K562 (cell line): ENCODE measurements around the gene MUC5AC. TPM values are rescaled to one million over a fixed set of nuclear protein-coding genes. Genes with fewer than 3 reads are reported as not detected.

Source experiments
- ATAC-seq: fragments of 200-7000 bp; cut with Tn5 transposase; 3 replicates; pipeline ENCODE4 v1.9.1; 2020; ENCODE audit warnings: moderate library complexity
- BruUV-seq: library from RNA; stranded (reverse); fragments of 400-500 nt; replicated peaks from 2 replicates; lab custom pipeline; 2021; lab: Mats Ljungman, UMichigan
- CTCF ChIA-PET: fragments of 300-600 bp; formaldehyde crosslinking; extraction: SDS; loops from one replicate; lab custom pipeline; 2021; ENCODE audit warnings: low intra/inter-chr PET ratio; lab: Yijun Ruan, JAX
- POLR2A ChIA-PET: fragments of 300-600, 350-650 bp; sonication (Branson Sonifier 250); formaldehyde crosslinking; extraction: SDS; loops from one replicate; lab custom pipeline; 2021; ENCODE audit warnings: antibody characterized with exemption, inconsistent platforms; lab: Yijun Ruan, JAX
- DNase-seq, 4 experiments: peaks; one replicate each; pipeline versions ENCODE4 v3.0.0 to v3.0.0-alpha.2; 2011 to 2018; ENCODE audit warnings: low spot score in 3 of 4, mixed read lengths in 3 of 4; ENCODE audit errors: extremely low read depth in 1 of 4
- FAIRE-seq: peaks from 2 replicates; lab custom pipeline; 2011; peaks lifted over from hg19 to GRCh38; lab: Jason Lieb, UNC
- H2AFZ ChIP-seq: 2 replicates; pipeline ENCODE4 v1.6.0; 2011; ENCODE audit warnings: low read depth, low read length, control low read depth, inconsistent platforms
- H3K27ac ChIP-seq: fragments of 200-600 bp; 3 replicates; pipeline ENCODE4 v1.8.0; 2011; ENCODE audit warnings: low read depth, mild to moderate bottlenecking, control low read depth, inconsistent platforms, low read length, moderate library complexity, mixed read lengths; ENCODE audit errors: extremely low read depth
- H3K27me3 ChIP-seq, 2 experiments: fragments of 300-600 bp in 1 of 2; 2 replicates in 1 of 2; 3 replicates in 1 of 2; pipeline versions ENCODE4 v1.6.0 to v1.8.0; 2011; ENCODE audit warnings: inconsistent platforms in 2 of 2, low read length in 2 of 2, mild to moderate bottlenecking in 1 of 2, mixed read lengths in 1 of 2, moderate library complexity in 1 of 2; ENCODE audit not compliant: control insufficient read depth in 2 of 2, insufficient read depth in 2 of 2
- H3K36me3 ChIP-seq: fragments of 300-600 bp; 3 replicates; pipeline ENCODE4 v1.8.0; 2011; ENCODE audit warnings: mild to moderate bottlenecking, low read length, inconsistent platforms; ENCODE audit not compliant: control insufficient read depth, insufficient read depth
- H3K4me1 ChIP-seq, 2 experiments: fragments of 200-600 bp in 1 of 2; replicated peaks in 1 of 2; 2 replicates in 1 of 2; 3 replicates in 1 of 2; pipeline versions ENCODE4 v1.5.1 to v1.8.0; 2011; ENCODE audit warnings: inconsistent platforms in 2 of 2, low read length in 2 of 2, mild to moderate bottlenecking in 1 of 2, mixed read lengths in 1 of 2, moderate library complexity in 1 of 2; ENCODE audit not compliant: control insufficient read depth in 2 of 2, insufficient read depth in 2 of 2
- H3K4me2 ChIP-seq: 2 replicates; pipeline ENCODE4 v1.6.1; 2011; ENCODE audit warnings: low read length, control low read depth, inconsistent platforms, mixed read lengths; ENCODE audit not compliant: insufficient read depth
- H3K4me3 ChIP-seq: fragments of 200-600 bp; sonication (generic), shearing (Covaris generic); 2 replicates; pipeline ENCODE4 v1.5.1; 2016; ENCODE audit warnings: control low read depth, inconsistent platforms
- H3K79me2 ChIP-seq: fragments of 200-600 bp; 3 replicates; pipeline ENCODE4 v1.8.0; 2011; ENCODE audit warnings: low read length, inconsistent platforms; ENCODE audit not compliant: control insufficient read depth, insufficient read depth
- H3K9ac ChIP-seq, 2 experiments: 2 replicates each; pipeline versions ENCODE4 v1.6.0 to v1.6.1; 2011; ENCODE audit warnings: low read depth in 2 of 2, low read length in 2 of 2, control low read depth in 1 of 2, inconsistent platforms in 1 of 2, mild to moderate bottlenecking in 1 of 2, mixed read lengths in 1 of 2; ENCODE audit not compliant: insufficient read depth in 1 of 2
- H3K9me1 ChIP-seq: one replicate; pipeline ENCODE4 v1.6.0; 2011; ENCODE audit warnings: inconsistent platforms, mild to moderate bottlenecking, low read length, moderate library complexity; ENCODE audit not compliant: control insufficient read depth, insufficient read depth
- H3K9me3 ChIP-seq: replicated peaks from 2 replicates; pipeline ENCODE4 v1.5.1; 2011; ENCODE audit warnings: low read depth, low read length, inconsistent platforms; ENCODE audit not compliant: control insufficient read depth, insufficient read depth
- H4K20me1 ChIP-seq: replicated peaks from 2 replicates; pipeline ENCODE4 v1.6.1; 2011; ENCODE audit warnings: low read length, inconsistent platforms, mixed read lengths; ENCODE audit not compliant: control insufficient read depth, insufficient read depth
- ELF1 ChIP-seq: fragments of 200-800 bp; sonication (Bioruptor generic); IDR thresholded peaks from 2 replicates; pipeline ENCODE4 v1.6.1; 2016; ENCODE audit warnings: missing genetic modification characterization, missing compliant biosample characterization
- ETV5 ChIP-seq: sonication (generic); formaldehyde crosslinking; IDR thresholded peaks from 2 replicates; pipeline ENCODE4 v1.4.0; 2020; ENCODE audit warnings: low read depth, mild to moderate bottlenecking, missing genetic modification reagents
- GATAD2B ChIP-seq: fragments of 450-650 bp; IDR thresholded peaks from 2 replicates; pipeline ENCODE4 v1.6.1; 2017; ENCODE audit warnings: mild to moderate bottlenecking, borderline replicate concordance
- HBP1 ChIP-seq: fragments of 450-650 bp; formaldehyde crosslinking; IDR thresholded peaks from 2 replicates; pipeline ENCODE4 v1.4.0; 2022; ENCODE audit warnings: missing genetic modification characterization
- HNRNPK ChIP-seq: fragments of 200-400 bp; formaldehyde crosslinking; IDR thresholded peaks from one replicate; pipeline ENCODE4 v1.6.1; 2018; ENCODE audit warnings: mild to moderate bottlenecking, low read depth, low read length; ENCODE audit not compliant: poor library complexity, severe bottlenecking
- HOMEZ ChIP-seq: fragments of 250-450 bp; sonication (Bioruptor Pico); IDR thresholded peaks from 2 replicates; pipeline ENCODE4 v1.4.0; 2020; ENCODE audit warnings: mild to moderate bottlenecking, moderate library complexity
- ID3 ChIP-seq, 2 experiments: fragments of 250-450 bp in 1 of 2; fragments of 450-650 bp in 1 of 2; sonication (Bioruptor Pico) in 1 of 2; IDR thresholded peaks; 2 replicates each; pipeline versions ENCODE4 v1.6.1 to v1.8.0; 2016 to 2021; ENCODE audit warnings: mild to moderate bottlenecking in 2 of 2, moderate library complexity in 2 of 2, missing compliant biosample characterization in 1 of 2, missing genetic modification characterization in 1 of 2
- MNT ChIP-seq, 2 experiments: fragments of 450-650 bp; conservative IDR thresholded peaks; 2 replicates each; pipeline ENCODE4 v1.6.1; 2017; ENCODE audit warnings: mild to moderate bottlenecking in 2 of 2, moderate library complexity in 2 of 2
- NR2F6 ChIP-seq: fragments of 450-650 bp; formaldehyde crosslinking; IDR thresholded peaks from 2 replicates; pipeline ENCODE4 v1.4.0; 2020; ENCODE audit warnings: mild to moderate bottlenecking
- SIN3B ChIP-seq: fragments of 450-650 bp; IDR thresholded peaks from 2 replicates; pipeline ENCODE4 v1.6.1; 2017; ENCODE audit warnings: low read depth, mild to moderate bottlenecking, moderate library complexity
- ZBTB1 ChIP-seq: sonication (generic); formaldehyde crosslinking; IDR thresholded peaks from 2 replicates; pipeline ENCODE4 v1.8.1; 2023; ENCODE audit warnings: missing genetic modification reagents, low read depth, mild to moderate bottlenecking, borderline replicate concordance
- ZC3H4 ChIP-seq: sonication (generic); formaldehyde crosslinking; IDR thresholded peaks from 2 replicates; pipeline ENCODE4 v1.9.0; 2021; ENCODE audit warnings: missing genetic modification reagents, borderline replicate concordance
- ZFP91 ChIP-seq: sonication (generic); formaldehyde crosslinking; IDR thresholded peaks from 2 replicates; pipeline ENCODE4 v1.8.0; 2022; ENCODE audit warnings: mild to moderate bottlenecking, missing genetic modification reagents
- ZFX ChIP-seq: sonication (generic); formaldehyde crosslinking; IDR thresholded peaks from 2 replicates; pipeline ENCODE4 v1.8.0; 2022; ENCODE audit warnings: mild to moderate bottlenecking, missing genetic modification reagents, moderate library complexity
- ZNF12 ChIP-seq: sonication (generic); formaldehyde crosslinking; IDR thresholded peaks from 2 replicates; pipeline ENCODE4 v1.4.0; 2020; ENCODE audit warnings: mild to moderate bottlenecking, missing genetic modification reagents
- ZNF274 ChIP-seq: IDR thresholded peaks from 2 replicates; pipeline ENCODE4 v1.6.1; 2011; ENCODE audit warnings: low read depth, mild to moderate bottlenecking, low read length, moderate library complexity, borderline replicate concordance
- WGBS: fragments of 100-300 bp; shearing (Covaris generic); methylation state at CpG from one replicate; pipeline ENCODE4 v1.1.6; 2016; ENCODE audit warnings: low coverage, mixed read lengths; ENCODE audit not compliant: insufficient coverage; ENCODE audit errors: missing lambda C conversion rate; 5-methylcytosine and 5-hydroxymethylcytosine counted together
- in situ Hi-C: fragments of 300-500 bp; cut with MboI; formaldehyde crosslinking; loops from 4 replicates; pipeline ENCODE4 v1.15.0; 2018; ENCODE audit warnings: inconsistent platforms, mixed read lengths
- intact Hi-C: fragments of 100-400 bp; cut with micrococcal nuclease; formaldehyde crosslinking; loops from 2 replicates; pipeline ENCODE4 v1.14.2; 2022
- polyA plus RNA-seq, 8 experiments: library from polyadenylated mRNA; depleted of rRNA in 4 of 8; stranded (reverse) in 5 of 8; unstranded in 3 of 8; fragments of >200 nt; fragmentation: Nextera tagmentation in 2 of 8; fragmentation: Illumina TruSeq in 1 of 8; extraction: Ambion mirVana in 2 of 8; extraction: Trizol in 1 of 8; gene quantifications; 2 replicates each; pipeline versions ENCODE4 v1.2.1 to v1.2.3, GENCODE V29; 2011 to 2014; ENCODE audit warnings: inconsistent platforms in 1 of 8, missing spikeins in 1 of 8
- total RNA-seq, 7 experiments: library from RNA; depleted of rRNA in 6 of 7; stranded (reverse); fragments of >200 nt in 6 of 7; fragmentation: Illumina TruSeq in 2 of 7; extraction: Trizol in 2 of 7; gene quantifications; 2 replicates each; pipeline versions ENCODE4 v1.2.1 to v1.2.3, GENCODE V29; 2011 to 2021; ENCODE audit warnings: low replicate concordance in 1 of 7

MUC5AC gene
- total and polyA plus RNA-seq, 9 of the 15 experiments (the other 6 are each of a cell fraction or from before 2014, with no cell fraction given): not detected

GRCh38 chr11:1179641-1180040 is 21.9 kb downstream of the MUC5AC start:
- H2AFZ ChIP-seq: no peak overlapping the region
- no peak for FAIRE-seq
- DNase-seq: no peak
- no peaks in the 10 kb centered on the region for H3K9me1 ChIP-seq
- no TSS peak for BruUV-seq
- H3K79me2 ChIP-seq: no peaks in the 10 kb centered on the region
- intact Hi-C loops: no loop called here
- H3K9me3 ChIP-seq: no peaks in the 10 kb centered on the region; the same call in 1 of the 2 replicates
- no peaks in the 10 kb centered on the region for H3K36me3 ChIP-seq
- ChIA-PET POLR2A (no interaction called here), CTCF (no interaction called here)
- WGBS: 2% methylated on average over 14 of the region's 17 CpGs
- H3K27ac ChIP-seq: no peak overlapping the region
- in situ Hi-C loops: no loop called here
- H3K9ac ChIP-seq: no peak overlapping the region; a peak in 1 of 4 replicates
- no peak for ATAC-seq
- no peak overlapping the region for H3K4me3 ChIP-seq
- no peak overlapping the region for H3K4me2 ChIP-seq
- no peaks in the 10 kb centered on the region for H4K20me1 ChIP-seq
- H3K4me1 ChIP-seq: peaks cover 0 to 18% of the 10 kb centered on the region in 2 experiments; a peak in 1 of 5 replicates
- peaks cover 0 to 22% of the 10 kb centered on the region in 2 experiments; a peak in 2 of 5 replicates for H3K27me3 ChIP-seq
- TF ChIP-seq ELF1 (tag) (no peak), SIN3B (no peak), ZNF12 (CRISPR knock-in tag) (no peak), ZNF274 (no peak), ZBTB1 (no peak), ZFP91 (no peak), GATAD2B (no peak), MNT (conservative IDR thresholded peaks at IDR 0.05) (no peak), ETV5 (no peak), ZFX (CRISPR knock-in tag) (no peak), ZC3H4 (CRISPR knock-in tag) (no peak), HNRNPK (no peak), HBP1 (CRISPR knock-in tag) (no peak), NR2F6 (CRISPR knock-in tag) (no peak), ID3 (CRISPR knock-in tag; IDR thresholded peaks at IDR 0.05) (no peak), ID3 (tag; IDR thresholded peaks at IDR 0.05) (no peak), HOMEZ (CRISPR knock-in tag) (no peak)
